SIG-M5 treated with dmso at 0.1 percent for 504 hours (cell line): Measurements from ENCODE around the gene ITIH5.

Source experiments
- DNase-seq: peaks from one replicate; lab custom pipeline; 2025; ENCODE audit not compliant: unreplicated experiment; lab: John Stamatoyannopoulos, UW

Gene ITIH5

GRCh38 chr10:7587168-7587864, 79.5 kb downstream of the ITIH5 start:
- DNase-seq, result no peak

- no peak for DNase-seq
Measured at GRCh38 chr10:7585228-7585627, 81.5 kb downstream of the ITIH5 start.

GRCh38 chr10:7583626-7584025, 83.1 kb downstream of the ITIH5 start:
- DNase-seq, result no peak

- DNase-seq, result no peak
Measured at GRCh38 chr10:7580520-7580919, 86.2 kb downstream of the ITIH5 start.

GRCh38 chr10:7579681-7580080, 87.1 kb downstream of the ITIH5 start:
- no peak for DNase-seq

- DNase-seq, result no peak
Measured at GRCh38 chr10:7577579-7577978, 89.2 kb downstream of the ITIH5 start.

GRCh38 chr10:7577176-7577575, 89.6 kb downstream of the ITIH5 start:
- no peak for DNase-seq

- DNase-seq, result no peak
Measured at GRCh38 chr10:7576340-7576739, 90.4 kb downstream of the ITIH5 start.

- no peak for DNase-seq
Measured at GRCh38 chr10:7572391-7572790, 94.4 kb downstream of the ITIH5 start.

- no peak for DNase-seq
Measured at GRCh38 chr10:7571981-7572380, 94.8 kb downstream of the ITIH5 start.

- DNase-seq, result no peak
Measured at GRCh38 chr10:7567911-7568620, 98.7 kb downstream of the ITIH5 start.

GRCh38 chr10:7566891-7567290, 99.9 kb downstream of the ITIH5 start:
- no peak for DNase-seq

- DNase-seq, result no peak
Measured at GRCh38 chr10:7565871-7566270, 100.9 kb downstream of the ITIH5 start.

- no peak for DNase-seq
Measured at GRCh38 chr10:7563770-7564169, 103.0 kb downstream of the ITIH5 start.

GRCh38 chr10:7563368-7563767, 103.4 kb downstream of the ITIH5 start:
- no peak for DNase-seq

GRCh38 chr10:7561985-7562384, 104.8 kb downstream of the ITIH5 start:
- DNase-seq, result no peak

- DNase-seq, result no peak
Measured at GRCh38 chr10:7561216-7561893, 105.4 kb downstream of the ITIH5 start.

- DNase-seq, result no peak
Measured at GRCh38 chr10:7560519-7560918, 106.2 kb downstream of the ITIH5 start.

- no peak for DNase-seq
Measured at GRCh38 chr10:7559386-7559785, 107.4 kb downstream of the ITIH5 start.

GRCh38 chr10:7558036-7558435, 108.7 kb downstream of the ITIH5 start:
- DNase-seq, result no peak

- DNase-seq, result no peak
Measured at GRCh38 chr10:7553531-7553930, 113.2 kb downstream of the ITIH5 start.
